HepG2 (cell line): Measurements from ENCODE around the gene SELENOI. TPM values are rescaled to one million over a fixed set of nuclear protein-coding genes. Genes with fewer than 3 reads are reported as not detected.

ENCODE experiments used
- HNRNPUL1 ChIP-seq: fragments of 200-400 bp; formaldehyde crosslinking; IDR thresholded peaks from 2 replicates; pipeline ENCODE4 v1.6.1; 2017; ENCODE audit warnings: low read depth, mild to moderate bottlenecking, low read length, moderate library complexity
- NR2C2 ChIP-seq: sonication (generic); formaldehyde crosslinking; IDR thresholded peaks from 2 replicates; pipeline ENCODE4 v1.4.0; 2020; ENCODE audit warnings: missing genetic modification reagents, mild to moderate bottlenecking, moderate library complexity, borderline replicate concordance
- polyA plus RNA-seq, 8 experiments: library from polyadenylated mRNA; depleted of rRNA in 3 of 8; stranded (reverse) in 7 of 8; unstranded in 1 of 8; fragments of >200 nt; fragmentation: Illumina TruSeq in 4 of 8; extraction: Trizol in 4 of 8; gene quantifications; 2 replicates each; pipeline versions ENCODE4 v1.2.1 to v1.2.3, GENCODE V29; 2011 to 2016; ENCODE audit warnings: low read depth in 4 of 8, missing spikeins in 1 of 8, mixed read lengths in 1 of 8; ENCODE audit not compliant: insufficient read depth in 1 of 8
- total RNA-seq, 5 experiments: library from RNA; depleted of rRNA; stranded (reverse); fragments of >200 nt; fragmentation: Illumina TruSeq; extraction: Trizol; gene quantifications; 2 replicates each; pipeline ENCODE4 v1.2.3, GENCODE V29; 2016; ENCODE audit warnings: low read depth in 1 of 5
- TF ChIP-seq, protein P1 (sequence below), 2 experiments: sonication (generic) in 1 of 2; formaldehyde crosslinking in 1 of 2; IDR thresholded peaks; 2 replicates each; pipeline versions ENCODE4 v1.6.1 to v1.9.0; 2014 to 2022; ENCODE audit warnings: antibody characterized with exemption in 1 of 2, borderline replicate concordance in 1 of 2, inconsistent platforms in 1 of 2, low read depth in 1 of 2, missing genetic modification reagents in 1 of 2
- TF ChIP-seq, protein P2 (sequence below): sonication (generic); formaldehyde crosslinking; IDR thresholded peaks from 2 replicates; pipeline ENCODE4 v1.4.0; 2020; ENCODE audit warnings: mild to moderate bottlenecking, missing genetic modification reagents

Gene SELENOI
- total and polyA plus RNA-seq, 2 of the 13 experiments (the other 11 are each of a cell fraction or from before 2014, with no cell fraction given): 27.7 to 60.3 TPM

- TF ChIP-seq, protein P1, sequence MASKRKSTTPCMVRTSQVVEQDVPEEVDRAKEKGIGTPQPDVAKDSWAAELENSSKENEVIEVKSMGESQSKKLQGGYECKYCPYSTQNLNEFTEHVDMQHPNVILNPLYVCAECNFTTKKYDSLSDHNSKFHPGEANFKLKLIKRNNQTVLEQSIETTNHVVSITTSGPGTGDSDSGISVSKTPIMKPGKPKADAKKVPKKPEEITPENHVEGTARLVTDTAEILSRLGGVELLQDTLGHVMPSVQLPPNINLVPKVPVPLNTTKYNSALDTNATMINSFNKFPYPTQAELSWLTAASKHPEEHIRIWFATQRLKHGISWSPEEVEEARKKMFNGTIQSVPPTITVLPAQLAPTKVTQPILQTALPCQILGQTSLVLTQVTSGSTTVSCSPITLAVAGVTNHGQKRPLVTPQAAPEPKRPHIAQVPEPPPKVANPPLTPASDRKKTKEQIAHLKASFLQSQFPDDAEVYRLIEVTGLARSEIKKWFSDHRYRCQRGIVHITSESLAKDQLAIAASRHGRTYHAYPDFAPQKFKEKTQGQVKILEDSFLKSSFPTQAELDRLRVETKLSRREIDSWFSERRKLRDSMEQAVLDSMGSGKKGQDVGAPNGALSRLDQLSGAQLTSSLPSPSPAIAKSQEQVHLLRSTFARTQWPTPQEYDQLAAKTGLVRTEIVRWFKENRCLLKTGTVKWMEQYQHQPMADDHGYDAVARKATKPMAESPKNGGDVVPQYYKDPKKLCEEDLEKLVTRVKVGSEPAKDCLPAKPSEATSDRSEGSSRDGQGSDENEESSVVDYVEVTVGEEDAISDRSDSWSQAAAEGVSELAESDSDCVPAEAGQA (IDR thresholded peaks at IDR 0.05; ENCODE audit: low read depth): no peak
- TF ChIP-seq, protein P1 (CRISPR knock-in tag; IDR thresholded peaks at IDR 0.05; ENCODE audit: borderline replicate concordance): no peak
- no peak for TF ChIP-seq HNRNPUL1
- no peak for TF ChIP-seq NR2C2 (CRISPR knock-in tag)
- TF ChIP-seq, protein P2, sequence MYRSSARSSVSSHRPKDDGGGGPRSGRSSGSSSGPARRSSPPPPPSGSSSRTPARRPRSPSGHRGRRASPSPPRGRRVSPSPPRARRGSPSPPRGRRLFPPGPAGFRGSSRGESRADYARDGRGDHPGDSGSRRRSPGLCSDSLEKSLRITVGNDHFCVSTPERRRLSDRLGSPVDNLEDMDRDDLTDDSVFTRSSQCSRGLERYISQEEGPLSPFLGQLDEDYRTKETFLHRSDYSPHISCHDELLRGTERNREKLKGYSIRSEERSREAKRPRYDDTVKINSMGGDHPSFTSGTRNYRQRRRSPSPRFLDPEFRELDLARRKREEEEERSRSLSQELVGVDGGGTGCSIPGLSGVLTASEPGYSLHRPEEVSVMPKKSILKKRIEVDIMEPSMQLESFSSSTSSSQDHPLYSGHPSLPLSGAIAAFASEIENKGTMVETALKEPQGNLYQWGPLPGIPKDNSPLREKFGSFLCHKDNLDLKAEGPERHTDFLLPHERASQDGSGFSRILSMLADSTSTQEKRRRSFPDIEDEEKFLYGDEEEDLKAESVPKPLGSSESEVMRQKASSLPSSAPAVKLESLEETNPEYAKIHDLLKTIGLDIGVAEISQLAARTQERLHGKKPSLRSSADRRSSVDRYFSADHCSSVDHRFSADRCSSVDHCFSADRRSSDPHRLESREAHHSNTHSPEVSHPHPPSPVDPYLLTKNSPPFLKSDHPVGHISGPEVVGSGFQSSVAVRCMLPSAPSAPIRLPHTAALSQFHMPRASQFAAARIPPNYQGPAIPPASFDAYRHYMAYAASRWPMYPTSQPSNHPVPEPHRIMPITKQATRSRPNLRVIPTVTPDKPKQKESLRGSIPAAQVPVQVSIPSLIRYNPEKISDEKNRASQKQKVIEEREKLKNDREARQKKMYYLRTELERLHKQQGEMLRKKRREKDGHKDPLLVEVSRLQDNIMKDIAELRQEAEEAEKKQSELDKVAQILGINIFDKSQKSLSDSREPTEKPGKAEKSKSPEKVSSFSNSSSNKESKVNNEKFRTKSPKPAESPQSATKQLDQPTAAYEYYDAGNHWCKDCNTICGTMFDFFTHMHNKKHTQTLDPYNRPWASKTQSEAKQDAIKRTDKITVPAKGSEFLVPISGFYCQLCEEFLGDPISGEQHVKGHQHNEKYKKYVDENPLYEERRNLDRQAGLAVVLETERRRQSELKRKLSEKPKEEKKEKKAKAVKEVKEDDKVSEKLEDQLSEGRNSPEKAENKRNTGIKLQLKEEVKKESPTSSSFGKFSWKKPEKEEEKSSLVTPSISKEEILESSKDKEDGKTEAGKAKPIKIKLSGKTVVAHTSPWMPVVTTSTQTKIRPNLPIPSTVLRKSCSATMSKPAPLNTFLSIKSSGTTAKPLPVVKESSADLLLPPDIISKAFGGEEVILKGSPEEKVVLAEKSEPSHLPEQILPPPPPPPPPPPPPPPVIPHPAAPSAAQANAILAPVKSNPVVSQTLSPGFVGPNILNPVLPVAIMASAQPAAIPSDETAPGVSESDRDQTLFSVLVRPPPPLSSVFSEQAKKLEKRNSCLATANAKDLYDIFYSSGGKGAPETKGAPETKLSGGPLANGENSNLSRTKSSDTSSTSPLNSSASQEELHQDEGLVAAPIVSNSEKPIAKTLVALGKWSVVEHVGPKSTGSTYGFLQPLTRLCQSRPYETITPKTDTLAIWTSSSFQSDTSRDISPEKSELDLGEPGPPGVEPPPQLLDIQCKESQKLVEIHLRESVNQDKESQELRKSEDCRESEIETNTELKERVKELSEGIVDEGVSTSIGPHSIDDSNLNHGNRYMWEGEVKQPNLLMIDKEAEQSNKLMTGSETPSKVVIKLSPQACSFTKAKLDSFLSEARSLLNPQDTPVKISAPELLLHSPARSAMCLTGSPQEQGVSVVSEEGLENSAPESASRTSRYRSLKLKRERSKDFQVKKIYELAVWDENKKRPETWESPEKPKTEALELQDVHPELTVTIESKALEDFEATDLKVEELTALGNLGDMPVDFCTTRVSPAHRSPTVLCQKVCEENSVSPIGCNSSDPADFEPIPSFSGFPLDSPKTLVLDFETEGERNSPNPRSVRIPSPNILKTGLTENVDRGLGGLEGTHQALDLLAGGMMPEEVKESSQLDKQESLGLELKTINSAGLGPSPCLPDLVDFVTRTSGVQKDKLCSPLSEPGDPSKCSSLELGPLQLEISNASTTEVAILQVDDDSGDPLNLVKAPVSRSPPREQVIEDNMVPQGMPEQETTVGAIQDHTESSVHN (CRISPR knock-in tag): no peak
These were observed 84.0 kb downstream of the SELENOI start (continued) for GRCh38 chr2:26429779-26430578.
